ENCODE data around the gene CEP55. TPM values are rescaled to one million over a fixed set of nuclear protein-coding genes. Genes with fewer than 3 reads are reported as not detected.

CEP55 gene
- total RNA-seq, 4 donors from 2014 or later: 1.4 to 4.3 (median 2.8) TPM

DNA sequence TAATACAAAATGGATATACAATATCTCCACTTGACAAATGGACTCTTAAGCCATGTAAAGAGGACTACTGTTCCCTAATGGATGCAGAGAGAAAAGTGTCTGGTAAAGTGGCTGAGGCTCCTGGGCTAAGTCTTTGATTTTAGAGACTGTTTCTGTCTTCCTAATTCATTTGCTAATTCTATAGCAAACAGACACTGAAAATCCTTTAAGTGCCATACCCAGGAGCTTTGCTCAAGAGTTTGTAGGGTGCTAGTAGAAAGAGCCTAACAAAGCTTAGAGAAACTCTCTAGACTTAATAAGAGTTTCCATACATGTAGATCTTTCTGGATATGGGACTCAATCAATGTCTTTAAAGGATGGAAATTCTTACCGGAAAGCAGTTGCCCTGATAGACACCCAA is 16.7 kb downstream of the CEP55 start:
- DNase-seq (ENCODE audit: low spot score in 2 of 2): no peak
- Histone ChIP-seq H3K4me1 (peaks cover 12% of the 10 kb centered on the region), H3K27me3 (no peaks in the 10 kb centered on the region), H3K27ac (no peak overlapping the region), H3K4me3 (no peak overlapping the region), H3K36me3 (no peaks in the 10 kb centered on the region), H3K9me3 (no peaks in the 10 kb centered on the region)
- no peak for TF ChIP-seq POLR2AphosphoS5 (IDR thresholded peaks at IDR 0.05)
- TF ChIP-seq, protein P1, sequence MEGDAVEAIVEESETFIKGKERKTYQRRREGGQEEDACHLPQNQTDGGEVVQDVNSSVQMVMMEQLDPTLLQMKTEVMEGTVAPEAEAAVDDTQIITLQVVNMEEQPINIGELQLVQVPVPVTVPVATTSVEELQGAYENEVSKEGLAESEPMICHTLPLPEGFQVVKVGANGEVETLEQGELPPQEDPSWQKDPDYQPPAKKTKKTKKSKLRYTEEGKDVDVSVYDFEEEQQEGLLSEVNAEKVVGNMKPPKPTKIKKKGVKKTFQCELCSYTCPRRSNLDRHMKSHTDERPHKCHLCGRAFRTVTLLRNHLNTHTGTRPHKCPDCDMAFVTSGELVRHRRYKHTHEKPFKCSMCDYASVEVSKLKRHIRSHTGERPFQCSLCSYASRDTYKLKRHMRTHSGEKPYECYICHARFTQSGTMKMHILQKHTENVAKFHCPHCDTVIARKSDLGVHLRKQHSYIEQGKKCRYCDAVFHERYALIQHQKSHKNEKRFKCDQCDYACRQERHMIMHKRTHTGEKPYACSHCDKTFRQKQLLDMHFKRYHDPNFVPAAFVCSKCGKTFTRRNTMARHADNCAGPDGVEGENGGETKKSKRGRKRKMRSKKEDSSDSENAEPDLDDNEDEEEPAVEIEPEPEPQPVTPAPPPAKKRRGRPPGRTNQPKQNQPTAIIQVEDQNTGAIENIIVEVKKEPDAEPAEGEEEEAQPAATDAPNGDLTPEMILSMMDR (IDR thresholded peaks at IDR 0.05): no peak
- no peak for TF ChIP-seq EP300 (IDR thresholded peaks at IDR 0.05)
- TF ChIP-seq POLR2A (IDR thresholded peaks at IDR 0.05): no peak
- WGBS: 100% methylated on average over 1 of the region's 1 CpG

DNA sequence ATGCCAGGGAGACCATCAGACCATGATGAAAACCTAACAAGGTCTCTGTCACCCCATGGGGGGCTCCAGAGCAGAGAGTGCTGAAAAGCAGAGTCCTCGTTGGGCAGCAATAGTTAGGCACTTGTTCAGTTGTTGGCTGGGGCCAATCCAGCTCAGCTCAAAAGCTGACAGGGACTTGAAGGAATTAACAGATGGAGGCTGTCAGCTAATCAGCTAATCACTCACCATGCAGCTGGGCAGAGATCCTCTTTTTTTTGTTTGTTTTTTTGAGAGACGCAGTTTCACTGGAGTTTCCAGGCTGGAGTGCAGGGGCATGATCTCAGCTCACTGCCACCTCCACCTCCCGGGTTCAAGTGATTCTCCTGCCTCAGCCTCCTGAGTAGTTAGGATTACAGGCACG is 18.1 kb downstream of the CEP55 start:
- DNase-seq (ENCODE audit: low spot score in 2 of 2): no peak
- H3K27ac ChIP-seq: peak overlapping the region; percentile 48
- TF ChIP-seq, protein P1 (IDR thresholded peaks at IDR 0.05): no peak
- TF ChIP-seq EP300 (IDR thresholded peaks at IDR 0.05) (no peak), POLR2A (IDR thresholded peaks at IDR 0.05) (no peak), POLR2AphosphoS5 (IDR thresholded peaks at IDR 0.05) (no peak)
- H3K36me3 ChIP-seq: no peaks in the 10 kb centered on the region
- peaks cover 12% of the 10 kb centered on the region for H3K4me1 ChIP-seq
- no peaks in the 10 kb centered on the region for H3K27me3 ChIP-seq
- WGBS: 80% methylated on average over 4 of the region's 4 CpGs
- H3K9me3 ChIP-seq: no peaks in the 10 kb centered on the region
- no peak overlapping the region for H3K4me3 ChIP-seq

DNA sequence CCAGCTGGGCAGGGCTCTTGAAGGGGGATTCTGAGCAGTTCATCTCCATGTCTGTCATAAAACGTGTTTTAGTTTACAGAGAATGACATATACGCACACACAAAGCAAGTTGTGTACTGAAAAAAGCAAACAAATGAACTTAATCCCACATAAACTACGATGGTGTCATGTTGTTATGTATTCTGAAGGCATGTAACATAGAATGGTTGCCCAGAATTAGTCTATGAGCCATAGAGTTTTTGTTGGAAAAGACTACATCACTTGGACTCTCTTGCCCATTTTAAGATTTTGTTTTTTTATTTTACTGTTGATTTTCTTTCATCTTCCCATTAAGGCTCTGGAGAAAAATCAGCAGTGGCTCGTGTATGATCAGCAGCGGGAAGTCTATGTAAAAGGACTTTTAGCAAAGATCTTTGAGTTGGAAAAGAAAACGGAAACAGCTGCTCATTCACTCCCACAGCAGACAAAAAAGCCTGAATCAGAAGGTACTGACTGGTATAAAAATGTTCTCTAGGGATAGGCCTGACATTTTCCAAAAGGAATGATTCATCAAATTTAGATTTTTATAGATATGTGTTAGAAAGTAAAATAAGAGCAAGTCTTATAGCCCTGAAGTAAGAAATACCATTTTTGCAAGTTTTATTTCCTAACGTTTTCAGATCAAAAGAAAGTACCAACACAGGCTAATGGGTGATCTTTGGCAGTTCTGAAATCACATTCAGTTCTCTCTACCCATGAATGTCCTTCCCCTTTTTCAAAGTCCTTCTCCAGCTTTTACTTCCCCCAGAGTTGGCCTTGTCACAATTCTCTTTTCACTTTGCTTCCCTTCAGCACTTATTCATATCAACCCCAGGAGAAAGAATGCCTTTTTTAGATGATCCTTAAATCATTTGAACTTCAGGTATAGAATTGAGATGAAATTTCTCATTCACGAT is 18.9 kb downstream of the CEP55 start:
- TF ChIP-seq POLR2A (IDR thresholded peaks at IDR 0.05) (no peak), POLR2AphosphoS5 (IDR thresholded peaks at IDR 0.05) (no peak), EP300 (IDR thresholded peaks at IDR 0.05) (no peak)
- TF ChIP-seq, protein P1 (IDR thresholded peaks at IDR 0.05): no peak
- Histone ChIP-seq H3K27ac (peak overlapping the region; percentile 48), H3K27me3 (no peaks in the 10 kb centered on the region), H3K36me3 (no peaks in the 10 kb centered on the region), H3K9me3 (no peaks in the 10 kb centered on the region), H3K4me3 (no peak overlapping the region), H3K4me1 (peaks cover 12% of the 10 kb centered on the region)
- DNase-seq (ENCODE audit: low spot score in 2 of 2): no peak
- WGBS: 54% methylated on average over 8 of the region's 8 CpGs

DNA sequence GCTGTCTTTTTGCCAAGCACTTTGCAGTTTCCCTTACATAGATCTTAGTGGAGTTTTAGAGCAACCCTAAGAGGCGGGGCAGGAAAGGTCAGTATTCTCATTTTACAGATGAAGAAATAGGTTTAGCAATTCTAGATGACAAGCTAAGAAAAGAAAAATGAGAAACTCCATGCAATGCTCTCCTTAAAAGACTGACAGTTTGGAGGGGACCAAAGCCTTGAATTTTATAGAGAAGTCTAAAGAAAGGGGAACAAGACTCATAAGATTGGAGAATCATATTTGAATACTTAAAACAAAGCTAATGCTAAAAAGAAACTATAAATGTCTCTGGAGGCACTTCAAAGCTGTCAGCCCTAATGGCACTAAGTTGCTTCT is 19.6 kb downstream of the CEP55 start:
- TF ChIP-seq POLR2AphosphoS5 (IDR thresholded peaks at IDR 0.05) (no peak), POLR2A (IDR thresholded peaks at IDR 0.05) (no peak), EP300 (IDR thresholded peaks at IDR 0.05) (no peak)
- TF ChIP-seq, protein P1 (IDR thresholded peaks at IDR 0.05): no peak
- 100% methylated on average over 1 of the region's 1 CpG for WGBS
- Histone ChIP-seq H3K27ac (peak overlapping the region; percentile 48), H3K36me3 (no peaks in the 10 kb centered on the region), H3K27me3 (no peaks in the 10 kb centered on the region), H3K9me3 (no peaks in the 10 kb centered on the region), H3K4me1 (peaks cover 12% of the 10 kb centered on the region), H3K4me3 (no peak overlapping the region)
- DNase-seq (ENCODE audit: low spot score in 2 of 2): no peak

DNA sequence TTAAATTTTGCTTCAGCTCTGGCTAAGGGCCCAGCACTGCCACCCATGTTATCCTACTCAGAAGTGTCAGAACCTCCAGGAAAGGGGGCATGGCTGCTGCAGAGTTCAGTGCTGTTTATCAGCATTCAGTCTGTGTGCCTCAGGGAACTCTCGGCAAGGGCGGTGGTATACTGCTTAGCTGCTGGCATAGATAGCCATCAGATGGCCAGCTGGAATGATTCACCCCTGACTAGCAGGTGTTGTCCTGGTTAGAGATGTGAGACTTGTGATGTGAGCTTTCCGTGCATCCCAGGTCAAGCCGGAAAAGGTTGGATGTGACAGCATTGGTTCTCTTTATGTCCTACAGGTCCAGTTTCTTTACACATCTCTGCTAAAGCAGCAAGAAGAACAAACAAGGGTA is 22.1 kb downstream of the CEP55 start:
- Histone ChIP-seq H3K4me3 (no peak overlapping the region), H3K36me3 (no peaks in the 10 kb centered on the region), H3K27me3 (no peaks in the 10 kb centered on the region), H3K4me1 (peaks cover 12% of the 10 kb centered on the region), H3K9me3 (no peaks in the 10 kb centered on the region), H3K27ac (no peak overlapping the region)
- TF ChIP-seq EP300 (IDR thresholded peaks at IDR 0.05): no peak
- no peak for TF ChIP-seq POLR2AphosphoS5 (IDR thresholded peaks at IDR 0.05)
- TF ChIP-seq, protein P1 (IDR thresholded peaks at IDR 0.05): no peak
- no peak for TF ChIP-seq POLR2A (IDR thresholded peaks at IDR 0.05)
- WGBS: 100% methylated on average over 2 of the region's 4 CpGs
- DNase-seq (ENCODE audit: low spot score in 2 of 2): no peak

Data from suprapubic skin (tissue), 4 donors.